ENCODE measurements around the gene CFAP61. TPM values are rescaled to one million over a fixed set of nuclear protein-coding genes. Genes with fewer than 3 reads are reported as not detected.

CFAP61 gene
- total and polyA plus RNA-seq, 9 of the 15 experiments (the other 6 are each of a cell fraction or from before 2014, with no cell fraction given): 0.11 TPM; not detected in 8

DNA sequence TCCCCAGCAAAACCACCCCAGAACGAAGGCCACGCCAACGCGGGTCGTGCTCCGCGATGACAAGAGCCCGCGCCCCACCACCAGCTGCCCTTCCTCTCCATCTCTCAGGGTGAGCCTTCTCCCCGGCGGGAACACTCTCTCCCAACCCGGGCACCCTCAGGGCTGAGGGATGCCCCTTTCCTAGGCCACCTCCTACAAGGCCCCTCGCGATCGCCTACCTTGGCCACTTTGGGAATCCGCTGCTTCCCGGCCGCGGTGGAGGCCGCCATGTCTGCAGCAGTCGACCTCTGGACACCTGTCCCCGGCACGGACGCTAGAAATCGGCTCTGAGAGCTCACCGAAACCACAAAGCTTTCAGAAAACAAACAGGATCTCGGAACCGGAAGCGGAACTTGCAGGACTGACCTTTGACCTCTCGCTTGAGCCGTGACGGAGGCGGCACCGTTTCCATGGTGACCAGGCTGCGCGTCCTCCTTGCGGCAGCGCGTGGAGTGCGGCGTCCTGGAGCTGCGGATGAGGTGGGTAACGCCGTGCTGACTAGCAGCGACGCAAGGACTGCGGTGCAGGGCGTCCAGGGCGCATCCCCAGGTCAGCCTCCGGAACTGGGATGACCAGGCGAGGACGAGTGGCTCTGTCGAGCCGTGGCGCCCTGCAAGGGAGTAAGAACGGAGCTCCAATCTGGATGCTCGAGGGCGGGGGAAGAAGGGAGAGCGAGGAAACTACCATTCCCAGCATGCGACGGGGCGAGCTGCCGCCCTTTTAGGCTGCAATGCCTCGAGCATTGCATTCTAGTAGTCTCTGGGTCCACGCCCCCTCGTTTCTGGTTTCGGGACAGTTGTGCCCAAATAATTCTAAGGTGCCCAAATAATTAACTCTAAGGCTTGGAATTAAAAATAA lies at the start of gene CFAP61, which contains the start of gene CRNKL1 (continued):
- TF ChIP-seq HOMEZ (CRISPR knock-in tag; IDR thresholded peaks at IDR 0.05) (no peak), CLOCK (CRISPR knock-in tag; IDR thresholded peaks at IDR 0.05; ENCODE audit: borderline replicate concordance) (no peak), SRSF1 (IDR thresholded peaks at IDR 0.05; ENCODE audit: low read depth, low read length) (no peak), CHD7 (IDR thresholded peaks at IDR 0.05; ENCODE audit: low read depth, low read length) (no peak), NFYB (IDR thresholded peaks at IDR 0.05; ENCODE audit: extremely low read depth, insufficient read length) (no peak), CTBP1 (IDR thresholded peaks at IDR 0.05; ENCODE audit: borderline replicate concordance) (peak; percentile 64; the same call in 1 of the 2 replicates), SIN3B (IDR thresholded peaks at IDR 0.05; ENCODE audit: low read depth) (peak; percentile 58; the same call in 1 of the 2 replicates)
